Measurements from ENCODE around the gene SHC4.
A peak's percentile ranks its signal among the peaks of the same experiment; 100 is the strongest.

Gene SHC4

GRCh38 chr15:48805591-48805990, 158.1 kb downstream of the SHC4 start:
- peaks cover 5% of the 10 kb centered on the region; the same call in 1 of the 2 replicates for H4K20me1 ChIP-seq (ENCODE audit: insufficient read depth)
- H2AFZ ChIP-seq (ENCODE audit: low read depth), result no peak overlapping the region
- no peak overlapping the region for H3K4me3 ChIP-seq (IDR thresholded peaks at IDR 0.05; ENCODE audit: insufficient read depth, low read depth, low read length)
- H3K79me2 ChIP-seq (ENCODE audit: insufficient read depth, low read depth), result peaks cover 71% of the 10 kb centered on the region
- no peaks in the 10 kb centered on the region for H3K27me3 ChIP-seq (ENCODE audit: insufficient read depth, low read depth)
- no peak overlapping the region for H3K4me2 ChIP-seq
- H3K27ac ChIP-seq, result no peak overlapping the region
- peaks cover 55% of the 10 kb centered on the region for H3K4me1 ChIP-seq (ENCODE audit: low read depth, poor library complexity, severe bottlenecking)
- TF ChIP-seq CTCF (conservative IDR thresholded peaks at IDR 0.05; ENCODE audit: low read depth, low read length), result no peak
- no peak overlapping the region for H3K9ac ChIP-seq
- H3K36me3 ChIP-seq (ENCODE audit: insufficient read depth), result no peaks in the 10 kb centered on the region

GRCh38 chr15:48803877-48804276, 159.8 kb downstream of the SHC4 start:
- TF ChIP-seq CTCF (conservative IDR thresholded peaks at IDR 0.05; ENCODE audit: low read depth, low read length), result no peak
- no peak overlapping the region for H3K4me3 ChIP-seq (IDR thresholded peaks at IDR 0.05; ENCODE audit: insufficient read depth, low read depth, low read length)
- H4K20me1 ChIP-seq (ENCODE audit: insufficient read depth), result peaks cover 5% of the 10 kb centered on the region; the same call in 1 of the 2 replicates
- H3K79me2 ChIP-seq (ENCODE audit: insufficient read depth, low read depth), result peaks cover 68% of the 10 kb centered on the region
- no peak overlapping the region for H2AFZ ChIP-seq (ENCODE audit: low read depth)
- H3K4me2 ChIP-seq, result peak overlapping the region; percentile 13; the same call in 1 of the 2 replicates
- H3K4me1 ChIP-seq (ENCODE audit: low read depth, poor library complexity, severe bottlenecking), result peaks cover 42% of the 10 kb centered on the region
- H3K27ac ChIP-seq, result no peak overlapping the region
- no peaks in the 10 kb centered on the region for H3K27me3 ChIP-seq (ENCODE audit: insufficient read depth, low read depth)
- H3K36me3 ChIP-seq (ENCODE audit: insufficient read depth), result no peaks in the 10 kb centered on the region
- H3K9ac ChIP-seq, result no peak overlapping the region

- H3K4me1 ChIP-seq (ENCODE audit: low read depth, poor library complexity, severe bottlenecking), result peaks cover 39% of the 10 kb centered on the region
- TF ChIP-seq CTCF (conservative IDR thresholded peaks at IDR 0.05; ENCODE audit: low read depth, low read length), result no peak
- H2AFZ ChIP-seq (ENCODE audit: low read depth), result no peak overlapping the region
- H3K4me3 ChIP-seq (IDR thresholded peaks at IDR 0.05; ENCODE audit: insufficient read depth, low read depth, low read length), result no peak overlapping the region
- peaks cover 60% of the 10 kb centered on the region for H3K79me2 ChIP-seq (ENCODE audit: insufficient read depth, low read depth)
- peak overlapping the region; percentile 13; the same call in 1 of the 2 replicates for H3K4me2 ChIP-seq
- H3K36me3 ChIP-seq (ENCODE audit: insufficient read depth), result no peaks in the 10 kb centered on the region
- H3K27me3 ChIP-seq (ENCODE audit: insufficient read depth, low read depth), result no peaks in the 10 kb centered on the region
- H3K27ac ChIP-seq, result no peak overlapping the region
- H3K9ac ChIP-seq, result no peak overlapping the region
- H4K20me1 ChIP-seq (ENCODE audit: insufficient read depth), result peaks cover 5% of the 10 kb centered on the region; the same call in 1 of the 2 replicates
Measured at GRCh38 chr15:48802867-48803266, 160.9 kb downstream of the SHC4 start.

GRCh38 chr15:48802257-48802656, 161.5 kb downstream of the SHC4 start:
- Histone ChIP-seq H2AFZ (ENCODE audit: low read depth) (no peak overlapping the region), H3K4me1 (ENCODE audit: low read depth, poor library complexity, severe bottlenecking) (peaks cover 39% of the 10 kb centered on the region), H3K36me3 (ENCODE audit: insufficient read depth) (no peaks in the 10 kb centered on the region), H3K4me3 (IDR thresholded peaks at IDR 0.05; ENCODE audit: insufficient read depth, low read depth, low read length) (no peak overlapping the region), H3K27me3 (ENCODE audit: insufficient read depth, low read depth) (no peaks in the 10 kb centered on the region), H3K9ac (no peak overlapping the region), H3K27ac (no peak overlapping the region; the same call in 1 of the 2 replicates), H3K79me2 (ENCODE audit: insufficient read depth, low read depth) (peaks cover 54% of the 10 kb centered on the region), H3K4me2 (peak overlapping the region; percentile 13), H4K20me1 (ENCODE audit: insufficient read depth) (peaks cover 5% of the 10 kb centered on the region; the same call in 1 of the 2 replicates)
- no peak for TF ChIP-seq CTCF (conservative IDR thresholded peaks at IDR 0.05; ENCODE audit: low read depth, low read length)
